GM18526 (cell line): ENCODE results near the gene PRKAR1A.

Experiments
- POLR2A ChIP-seq: IDR thresholded peaks from 3 replicates; pipeline ENCODE4 v1.6.1; 2011; ENCODE audit not compliant: insufficient read length; ENCODE audit errors: extremely low read depth

The PRKAR1A gene

DNA sequence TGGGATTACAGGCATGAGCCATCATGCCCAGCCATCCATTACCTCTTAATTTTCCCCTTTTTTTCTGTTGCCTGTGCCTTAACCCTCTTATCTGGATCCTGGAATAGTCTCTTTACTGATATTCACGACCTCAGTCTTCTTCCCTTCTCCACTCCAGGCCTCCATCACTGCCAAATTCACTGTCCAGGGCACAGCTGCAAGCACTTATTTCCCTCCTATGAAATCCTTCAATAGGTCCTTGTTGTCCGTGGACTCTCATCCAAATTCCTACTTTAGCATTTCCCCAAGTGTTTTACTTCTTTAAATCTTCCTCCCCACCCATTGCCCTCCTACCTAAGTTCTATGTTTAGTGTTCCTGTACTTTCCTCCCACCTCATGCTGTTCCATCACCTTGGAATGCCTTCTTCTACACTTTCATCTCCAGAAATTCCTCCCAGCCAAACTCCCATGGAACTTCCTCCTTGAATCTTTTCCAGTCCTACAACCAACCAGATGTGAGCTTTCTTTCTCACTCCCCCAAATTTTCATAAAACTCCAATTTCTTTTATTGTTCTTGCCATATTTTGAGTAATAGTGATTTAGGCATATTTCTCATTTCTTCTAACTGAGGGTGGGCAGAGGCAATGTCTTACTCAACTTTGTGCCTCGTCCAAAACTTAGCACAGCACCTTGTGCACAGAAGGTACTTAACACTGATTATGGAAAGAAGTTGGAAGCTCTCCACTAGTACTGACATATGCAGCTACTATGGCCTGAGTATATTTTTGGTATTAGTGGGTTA, 53.6 kb downstream of the PRKAR1A start:
- TF ChIP-seq POLR2A: no peak

DNA sequence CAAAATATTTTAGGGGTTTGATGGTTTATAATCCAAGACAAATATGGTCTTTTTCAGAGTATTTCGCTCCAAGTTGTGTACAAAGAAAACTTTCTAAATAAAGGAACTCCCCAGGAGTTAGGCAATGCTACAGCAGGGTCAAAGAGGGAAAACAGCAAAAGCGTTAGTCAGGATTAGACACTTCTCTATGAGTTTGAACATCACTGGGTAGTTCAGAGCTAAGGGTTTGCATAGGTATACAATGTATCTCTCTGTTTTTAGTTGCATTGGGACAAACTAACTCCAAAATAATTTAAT, 54.2 kb downstream of the PRKAR1A start:
- no peak for TF ChIP-seq POLR2A

DNA sequence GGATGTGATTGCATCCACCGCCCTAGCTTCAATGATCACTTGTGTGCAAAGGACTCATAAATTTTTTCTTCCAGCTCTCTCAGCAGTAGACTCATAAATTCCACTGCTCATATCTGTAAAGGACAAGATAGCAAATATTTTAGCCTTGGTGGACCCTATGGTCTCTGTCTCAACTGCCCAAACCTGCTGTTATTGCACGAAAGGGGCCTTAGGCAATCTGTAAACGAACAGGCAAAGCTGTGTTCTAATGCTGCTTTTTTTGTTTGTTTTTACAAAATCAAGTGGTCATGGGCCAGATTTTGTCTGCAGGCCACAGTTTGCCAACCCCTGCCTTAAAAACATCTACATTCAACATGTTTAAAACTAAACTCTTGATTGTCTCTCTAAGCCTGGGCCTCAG, 54.8 kb downstream of the PRKAR1A start:
- no peak for TF ChIP-seq POLR2A

DNA sequence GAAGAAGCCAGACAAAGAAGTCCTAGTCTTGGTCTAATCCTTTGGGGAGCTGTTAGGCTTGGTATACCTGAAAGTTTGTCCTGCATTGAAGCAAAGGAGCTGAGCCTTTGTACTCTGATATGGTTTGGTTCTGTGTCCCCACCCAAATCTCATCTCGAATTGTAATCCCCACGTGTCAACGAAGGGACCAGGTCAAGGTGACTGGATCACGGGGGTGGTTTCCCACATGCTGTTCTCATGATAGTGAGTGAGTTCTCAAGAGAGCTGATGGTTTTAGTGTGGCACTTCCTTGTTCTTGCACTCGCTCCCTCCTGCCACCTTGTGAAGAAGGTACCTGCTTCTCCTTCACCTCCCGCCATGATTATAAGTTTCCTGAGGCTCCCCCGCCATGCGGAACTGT, 55.4 kb downstream of the PRKAR1A start:
- TF ChIP-seq POLR2A: no peak

- TF ChIP-seq POLR2A: no peak
Measured at GRCh38 chr17:68568581-68568980, 56.4 kb downstream of the PRKAR1A start.

GRCh38 chr17:68569346-68569745, 57.1 kb downstream of the PRKAR1A start:
- TF ChIP-seq POLR2A: no peak

DNA sequence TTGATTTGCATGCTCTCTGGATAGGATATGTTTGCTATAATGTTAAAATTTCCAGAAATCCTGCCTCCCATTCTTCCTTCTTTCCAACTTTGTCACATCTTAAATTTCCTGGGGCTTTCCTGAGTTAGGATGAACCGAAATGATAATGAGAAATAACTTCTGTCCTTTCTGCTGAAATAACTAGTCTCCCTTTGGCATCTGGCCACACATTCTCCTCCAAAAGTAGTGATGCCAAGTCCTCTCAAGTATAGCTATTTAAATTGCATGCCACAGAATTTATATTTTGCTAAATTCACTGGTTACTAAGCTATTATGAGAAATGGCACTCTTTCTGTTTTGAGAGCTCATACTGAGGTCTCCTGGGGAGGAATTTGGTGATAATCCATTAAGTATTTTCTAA, 58.3 kb downstream of the PRKAR1A start:
- no peak for TF ChIP-seq POLR2A

- no peak for TF ChIP-seq POLR2A
Measured at GRCh38 chr17:68572138-68572842, 60.1 kb downstream of the PRKAR1A start.

DNA sequence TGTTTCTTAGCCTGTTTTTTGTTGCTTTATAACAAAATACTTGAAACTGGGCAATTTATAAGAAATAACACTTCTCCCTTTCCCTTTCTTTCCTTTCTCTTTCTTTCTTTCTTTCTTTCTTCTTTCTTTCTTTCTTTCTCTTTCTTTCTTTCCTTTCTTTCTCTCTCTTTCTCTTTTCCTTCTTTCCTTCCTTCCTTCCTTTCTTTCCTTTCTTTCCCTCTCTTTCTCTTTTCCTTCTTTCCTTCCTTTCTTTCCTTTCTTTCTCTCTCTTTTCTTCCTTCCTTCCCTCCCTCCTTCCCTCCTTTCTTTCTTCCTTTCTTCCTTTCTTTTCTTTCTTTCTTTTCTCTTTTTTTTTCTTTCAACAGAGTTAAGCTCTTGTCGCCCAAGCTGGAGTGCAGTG, 61.1 kb downstream of the PRKAR1A start:
- TF ChIP-seq POLR2A: no peak

DNA sequence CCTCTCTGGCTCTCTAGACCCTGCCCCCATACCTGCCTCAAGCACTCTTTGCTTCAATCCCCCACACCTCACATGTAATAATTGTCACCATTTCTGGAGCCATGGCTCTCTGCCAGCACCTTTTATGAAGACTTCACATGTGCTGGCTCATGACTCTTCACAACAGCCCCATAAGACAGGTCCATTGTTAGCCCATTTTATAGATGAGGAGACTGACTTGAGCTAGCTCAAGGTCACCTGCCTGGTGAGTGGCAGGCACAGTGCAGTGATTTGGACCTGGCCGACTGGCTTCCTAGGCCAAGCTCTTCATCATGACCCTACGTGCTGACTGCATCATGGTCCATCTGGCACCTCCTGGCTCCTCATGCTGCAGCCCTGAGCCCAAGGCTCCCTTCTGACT, 63.9 kb downstream of the PRKAR1A start:
- no peak for TF ChIP-seq POLR2A

DNA sequence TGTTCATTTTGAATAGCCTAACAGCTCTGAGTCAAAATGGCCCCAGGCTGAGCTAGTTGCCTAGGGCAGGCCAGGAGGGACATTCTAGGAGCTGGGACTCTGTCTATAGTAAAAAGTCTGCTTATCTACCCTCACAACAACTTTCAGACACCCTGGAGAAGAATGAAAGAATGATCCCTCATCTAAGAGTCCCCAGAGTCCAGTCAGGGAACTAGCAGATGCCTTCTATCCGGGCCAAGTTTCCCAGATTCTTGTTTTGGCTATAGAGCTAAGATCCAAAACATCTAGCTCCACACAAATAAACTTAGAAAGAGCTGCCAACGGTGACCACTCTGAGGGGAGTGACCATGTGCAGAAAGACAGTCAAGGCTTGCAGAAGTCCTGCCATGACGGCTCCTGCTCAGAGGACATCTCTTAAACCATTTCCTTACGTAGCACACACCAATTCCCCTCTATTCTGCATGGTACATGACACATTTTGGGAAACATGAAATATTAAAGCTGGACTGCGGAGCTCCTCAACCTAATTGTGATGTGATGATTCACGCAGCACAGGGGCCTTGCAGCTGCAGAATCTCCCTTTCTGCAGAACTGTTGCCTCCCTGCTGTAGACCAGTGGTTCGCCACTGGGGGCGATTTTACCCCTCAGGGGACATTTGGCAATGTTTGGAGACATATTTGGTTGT, 64.7 kb downstream of the PRKAR1A start:
- TF ChIP-seq POLR2A: no peak

DNA sequence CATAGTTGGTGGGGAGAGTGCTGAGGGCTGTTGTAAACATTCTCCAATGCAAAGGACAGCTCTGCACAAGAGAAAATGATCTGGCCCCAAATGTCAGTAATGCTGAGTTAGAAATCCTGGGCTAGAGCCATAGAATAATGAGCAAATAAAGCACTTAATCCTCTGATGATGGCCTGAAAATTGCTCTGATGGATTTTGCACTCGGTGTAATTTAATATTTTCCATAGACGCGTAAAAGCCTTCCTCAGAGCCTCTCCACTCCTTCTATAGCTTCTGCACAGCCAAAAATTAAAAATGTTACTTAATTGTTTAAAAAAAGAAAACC, 65.2 kb downstream of the PRKAR1A start:
- no peak for TF ChIP-seq POLR2A

DNA sequence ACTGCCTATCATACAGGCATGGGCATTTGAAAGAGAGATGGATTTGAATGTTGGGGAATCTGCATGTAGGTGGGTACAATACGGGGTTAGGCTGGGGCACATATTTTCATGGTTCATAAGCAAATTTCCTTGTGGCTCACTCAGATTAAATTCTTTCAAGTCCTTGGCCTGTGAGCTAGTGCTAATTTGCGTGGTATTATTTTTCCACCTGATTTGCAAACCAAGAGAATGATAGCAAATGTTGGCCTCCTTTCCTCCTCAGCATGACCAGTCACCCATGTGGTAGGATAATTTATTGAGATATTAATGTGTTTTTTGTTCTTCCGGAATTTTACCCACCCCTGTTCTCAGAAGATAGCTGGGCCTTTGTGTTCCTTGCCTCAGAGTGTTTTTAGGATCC, 66.0 kb downstream of the PRKAR1A start:
- no peak for TF ChIP-seq POLR2A

- no peak for TF ChIP-seq POLR2A
Measured at GRCh38 chr17:68579194-68579927, 67.1 kb downstream of the PRKAR1A start.

DNA sequence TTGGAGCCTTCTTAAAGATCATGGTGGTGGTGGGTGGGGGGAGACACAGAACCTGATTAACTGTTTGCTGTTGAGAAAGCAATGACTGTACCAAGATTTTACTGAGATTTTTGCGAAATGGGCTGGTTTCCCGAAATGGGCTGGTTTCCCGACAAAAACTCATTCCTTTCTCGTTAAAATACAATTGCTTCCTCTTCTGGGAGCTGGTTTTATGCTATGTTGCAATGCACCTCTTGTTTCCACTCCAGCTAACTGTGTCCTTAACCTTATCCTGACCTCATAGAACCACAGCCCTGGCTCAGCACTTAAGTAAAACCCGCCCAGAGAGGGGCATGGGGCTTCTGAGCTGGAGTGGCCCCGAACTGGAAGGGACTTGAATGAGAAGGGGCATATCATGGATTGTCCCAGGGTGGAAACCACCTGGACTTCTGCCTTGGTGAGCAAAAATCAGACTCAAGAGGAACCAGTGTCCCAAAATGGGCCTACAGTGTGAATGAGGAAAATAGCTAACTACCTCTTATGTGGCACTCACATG, 68.1 kb downstream of the PRKAR1A start:
- no peak for TF ChIP-seq POLR2A
